Measurements from ENCODE around the gene RNF10. TPM values are rescaled to one million over a fixed set of nuclear protein-coding genes. Genes with fewer than 3 reads are reported as not detected.

RNF10 gene
- total RNA-seq, 4 donors from 2014 or later = 147 to 314 (median 180) TPM

DNA sequence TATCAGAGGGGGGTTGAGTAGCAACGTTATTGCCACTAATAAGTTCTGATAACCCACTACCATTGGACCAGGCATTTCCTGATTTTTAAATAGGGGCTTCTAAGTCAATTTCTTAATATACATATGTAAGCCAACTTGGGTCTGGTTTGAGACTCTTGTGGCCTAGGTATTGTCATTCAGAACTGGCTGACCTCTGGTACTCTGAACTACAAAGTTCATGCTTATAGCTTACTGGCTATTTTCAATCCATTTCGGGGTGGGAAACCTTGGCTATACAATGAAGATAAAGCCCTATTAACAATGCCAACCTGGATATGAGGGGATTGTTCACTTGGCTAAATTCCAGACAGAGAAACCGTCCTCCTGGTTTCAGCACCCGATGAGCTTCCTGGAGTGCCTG, 29.6 kb upstream of the RNF10 start:
- TF ChIP-seq, protein P1, sequence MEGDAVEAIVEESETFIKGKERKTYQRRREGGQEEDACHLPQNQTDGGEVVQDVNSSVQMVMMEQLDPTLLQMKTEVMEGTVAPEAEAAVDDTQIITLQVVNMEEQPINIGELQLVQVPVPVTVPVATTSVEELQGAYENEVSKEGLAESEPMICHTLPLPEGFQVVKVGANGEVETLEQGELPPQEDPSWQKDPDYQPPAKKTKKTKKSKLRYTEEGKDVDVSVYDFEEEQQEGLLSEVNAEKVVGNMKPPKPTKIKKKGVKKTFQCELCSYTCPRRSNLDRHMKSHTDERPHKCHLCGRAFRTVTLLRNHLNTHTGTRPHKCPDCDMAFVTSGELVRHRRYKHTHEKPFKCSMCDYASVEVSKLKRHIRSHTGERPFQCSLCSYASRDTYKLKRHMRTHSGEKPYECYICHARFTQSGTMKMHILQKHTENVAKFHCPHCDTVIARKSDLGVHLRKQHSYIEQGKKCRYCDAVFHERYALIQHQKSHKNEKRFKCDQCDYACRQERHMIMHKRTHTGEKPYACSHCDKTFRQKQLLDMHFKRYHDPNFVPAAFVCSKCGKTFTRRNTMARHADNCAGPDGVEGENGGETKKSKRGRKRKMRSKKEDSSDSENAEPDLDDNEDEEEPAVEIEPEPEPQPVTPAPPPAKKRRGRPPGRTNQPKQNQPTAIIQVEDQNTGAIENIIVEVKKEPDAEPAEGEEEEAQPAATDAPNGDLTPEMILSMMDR (IDR thresholded peaks at IDR 0.05; ENCODE audit: low read depth) = no peak

DNA sequence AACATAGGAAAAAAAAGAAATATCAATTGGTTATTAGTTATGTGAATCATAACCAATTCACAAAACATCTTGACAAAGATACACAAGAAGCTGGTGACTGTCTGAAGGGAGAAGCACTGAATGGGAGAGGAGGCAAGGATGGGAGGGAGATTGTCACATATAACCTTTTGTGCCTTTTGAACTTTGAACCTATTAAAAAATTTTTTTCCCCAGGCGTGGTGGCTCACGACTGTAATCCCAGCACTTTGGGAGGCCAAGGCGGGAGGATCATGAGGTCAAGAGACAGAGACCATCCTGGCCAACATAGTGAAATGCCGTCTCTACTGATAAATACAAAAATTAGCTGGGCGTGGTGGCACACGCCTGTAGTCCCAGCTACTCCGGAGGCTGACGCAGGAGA, 25.6 kb upstream of the RNF10 start:
- TF ChIP-seq, protein P1 (IDR thresholded peaks at IDR 0.05; ENCODE audit: low read depth) = no peak

DNA sequence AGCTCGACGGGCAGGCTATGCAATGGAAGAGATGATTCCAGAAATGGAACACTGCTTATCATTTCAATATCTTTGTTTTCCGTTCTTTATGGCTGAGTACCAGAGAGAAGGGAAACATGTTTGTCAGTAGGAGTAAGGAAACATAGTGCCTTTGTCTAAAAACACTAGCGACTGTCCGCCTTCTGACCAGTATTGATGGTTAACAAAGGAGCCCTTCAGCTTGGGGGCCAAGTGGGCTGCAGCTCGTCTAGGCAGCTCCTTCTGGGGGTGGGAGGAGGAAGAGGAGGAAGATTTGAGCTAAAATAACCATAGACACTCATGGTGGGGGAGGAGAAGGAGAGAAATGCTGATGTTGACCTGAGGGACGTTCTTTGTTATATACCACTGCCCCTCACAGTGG, 20.2 kb upstream of the RNF10 start:
- TF ChIP-seq, protein P1 (IDR thresholded peaks at IDR 0.05; ENCODE audit: low read depth) = no peak

DNA sequence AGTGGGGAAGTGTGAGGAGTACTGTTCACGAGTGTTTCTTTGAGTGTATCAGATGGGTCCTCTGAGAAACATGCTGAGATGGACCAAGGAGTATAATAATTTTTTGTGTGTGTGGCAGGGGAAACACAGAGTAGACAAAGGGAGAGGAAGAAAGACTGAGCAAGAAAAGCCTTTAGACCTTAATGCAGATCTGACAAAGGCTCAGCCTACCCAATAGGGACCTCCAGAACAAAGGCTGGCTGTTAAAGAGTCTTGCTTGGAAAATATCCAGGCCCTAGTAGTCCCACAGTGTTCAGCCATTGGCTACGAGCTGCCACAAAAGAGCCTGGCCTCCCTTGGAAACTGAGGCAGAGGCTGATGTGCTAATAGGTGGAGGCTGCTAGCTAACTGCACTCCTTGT, 18.7 kb upstream of the RNF10 start:
- TF ChIP-seq, protein P1 (IDR thresholded peaks at IDR 0.05; ENCODE audit: low read depth) = no peak

DNA sequence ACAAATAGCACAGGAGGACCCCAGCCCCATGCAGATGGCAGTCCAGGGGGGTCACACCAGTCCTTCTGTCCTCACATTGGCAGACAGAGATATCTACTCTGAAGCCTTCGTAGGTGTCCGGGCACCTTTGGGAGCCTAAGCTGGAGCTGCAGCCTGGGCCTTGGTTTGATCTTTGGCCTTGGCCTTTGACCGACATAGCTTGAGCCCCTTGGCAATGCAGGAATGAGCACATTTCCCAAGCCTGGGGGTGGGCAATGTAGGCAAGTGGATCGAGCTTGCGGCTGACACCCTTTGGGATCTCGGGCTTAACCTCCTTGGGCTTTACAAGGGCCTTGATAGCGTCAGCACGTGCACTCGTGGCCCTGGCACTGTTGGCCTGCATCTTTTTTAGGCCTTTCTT, 11.6 kb upstream of the RNF10 start:
- TF ChIP-seq, protein P1 (IDR thresholded peaks at IDR 0.05; ENCODE audit: low read depth) = no peak

DNA sequence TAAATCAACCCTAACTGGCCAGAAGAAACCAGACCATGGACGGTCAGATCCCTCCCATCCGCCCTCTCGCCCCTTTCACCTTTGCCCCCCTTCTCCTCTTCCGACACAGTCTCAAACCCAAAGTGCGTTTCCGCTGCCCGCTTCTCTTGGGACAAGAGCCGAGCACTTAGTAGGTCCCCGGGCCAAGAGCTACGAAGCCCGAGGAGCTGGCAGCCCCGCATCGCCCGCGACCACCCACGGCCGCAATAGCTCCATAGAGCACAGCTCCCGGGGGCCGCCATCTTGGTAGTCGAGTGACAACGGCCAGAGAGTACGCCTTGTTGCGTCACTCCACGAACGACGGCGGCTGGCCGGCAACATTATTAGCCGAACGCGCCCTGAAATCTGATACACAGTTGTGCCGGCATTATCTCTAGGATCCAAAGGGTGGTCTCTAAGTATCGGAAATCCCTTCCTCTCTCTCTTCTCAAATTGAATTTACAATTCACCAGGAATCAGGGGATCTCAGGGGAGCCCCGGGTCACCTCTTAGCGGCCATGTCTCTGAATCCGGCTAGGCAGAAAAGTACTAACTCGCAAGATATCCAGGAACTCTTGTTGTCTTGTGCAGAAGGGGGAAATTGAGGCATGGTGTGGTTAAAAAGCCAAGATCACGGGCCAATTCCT, 5.2 kb upstream of the RNF10 start, which contains the start of gene COQ5:
Gene COQ5 (minus strand): TSS at position 298 of the 665 bp plus-strand sequence. CDS start 17 bp downstream, at position 281.
- TF ChIP-seq, protein P1 (IDR thresholded peaks at IDR 0.05; ENCODE audit: low read depth) = no peak

DNA sequence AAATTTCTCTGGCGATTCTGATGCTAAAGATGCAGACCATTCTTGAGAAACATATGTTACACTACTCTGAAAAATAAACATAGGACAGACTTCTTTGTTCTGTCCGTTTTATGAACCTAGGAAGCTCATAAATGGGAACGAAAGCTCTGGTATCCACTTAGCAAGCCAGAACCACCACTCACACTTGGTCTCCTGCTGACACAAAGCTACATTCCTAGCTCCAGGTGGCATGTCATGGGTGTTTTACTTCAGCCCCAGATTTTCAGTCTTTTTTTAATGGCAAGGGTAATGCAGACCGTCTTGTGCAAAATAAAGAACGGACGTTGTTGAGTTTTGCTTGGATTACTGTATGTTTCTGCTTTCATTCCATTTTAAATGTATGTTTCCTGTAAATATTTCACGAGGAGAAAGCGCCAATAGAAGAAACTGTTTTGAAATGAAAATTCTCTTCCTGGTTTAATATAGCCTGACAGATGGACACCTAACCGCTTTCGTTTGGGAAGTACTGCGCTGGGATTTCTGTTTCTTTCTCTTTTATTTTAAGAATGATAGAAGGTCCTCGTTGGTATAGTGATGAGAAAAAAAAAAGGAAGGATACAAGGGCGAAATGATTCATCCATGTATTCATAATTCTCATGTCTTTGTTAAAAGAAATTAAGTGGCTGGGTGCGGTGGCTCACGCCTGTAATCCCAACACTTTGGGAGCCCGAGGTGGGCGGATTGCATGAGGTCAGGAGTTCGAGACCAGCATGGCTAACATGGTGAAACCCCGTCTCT, 4.3 kb upstream of the RNF10 start:
- TF ChIP-seq, protein P1 (IDR thresholded peaks at IDR 0.05; ENCODE audit: low read depth) = no peak

Measured in subcutaneous adipose tissue (tissue), 4 donors.